HG03097 (cell line): ENCODE results near the gene BTN2A1.
"Not testable (repeated sequence)": the region's sequence is repeated elsewhere in the genome, so short reads cannot be mapped to it uniquely, and the experiment has no call there.

Experiments
- ATAC-seq: cut with Tn5 transposase; IDR thresholded peaks from one replicate; pipeline ENCODE4 v1.9.1; 2021; ENCODE audit not compliant: unreplicated experiment, low FRiP score

Gene BTN2A1

GRCh38 chr6:26431258-26432172 is 26.2 kb upstream of the BTN2A1 start:
- no peak for ATAC-seq

DNA sequence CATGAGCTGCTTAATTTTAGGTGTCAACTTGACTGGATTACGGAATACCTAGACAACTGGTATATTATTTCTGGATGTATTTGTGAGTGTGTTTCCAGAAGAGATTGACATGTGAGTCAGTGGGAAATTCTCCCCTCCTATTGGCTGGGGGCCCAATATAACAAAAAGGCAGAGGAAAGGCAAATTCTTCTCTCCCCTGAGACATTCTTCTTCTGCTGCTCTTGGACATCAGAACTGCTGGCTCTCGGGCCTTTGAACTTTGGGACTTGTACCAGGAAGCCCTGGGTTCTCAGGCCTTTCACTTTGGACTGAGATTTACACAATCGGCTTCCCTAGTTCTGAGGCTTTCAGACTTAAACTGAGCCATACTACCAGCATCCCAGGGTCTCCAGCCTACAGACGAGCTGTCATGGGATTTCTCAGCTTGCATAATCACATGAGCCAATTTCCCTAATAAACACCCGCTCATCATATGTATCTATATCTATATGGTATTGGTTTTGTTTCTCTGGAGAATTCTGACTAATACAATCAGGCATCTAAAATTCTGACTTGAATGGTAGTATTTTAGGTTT is 25.0 kb upstream of the BTN2A1 start:
- no peak for ATAC-seq

DNA sequence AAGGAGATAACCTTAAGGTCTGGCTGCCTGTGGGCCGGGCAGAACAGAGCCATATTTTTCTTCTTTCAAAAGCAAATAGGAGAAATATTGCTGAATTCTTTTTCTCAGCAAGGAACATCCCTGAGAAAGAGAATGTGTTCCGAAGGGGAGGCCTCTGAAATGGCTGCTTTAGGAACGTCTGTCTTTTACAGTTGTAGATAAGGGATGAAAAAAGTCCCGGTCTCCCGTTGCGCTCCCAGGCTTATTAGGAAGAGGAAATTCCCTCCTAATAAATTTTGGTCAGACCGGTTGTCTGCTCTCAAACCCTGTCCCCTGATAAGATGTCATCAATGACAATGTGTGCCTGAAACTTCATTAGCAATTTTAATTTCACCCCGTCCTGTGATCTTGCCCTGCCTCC is 24.1 kb upstream of the BTN2A1 start:
- ATAC-seq, result not testable (repeated sequence)

- ATAC-seq, result no peak
Observed at GRCh38 chr6:26436018-26436417, 21.7 kb upstream of the BTN2A1 start.

DNA sequence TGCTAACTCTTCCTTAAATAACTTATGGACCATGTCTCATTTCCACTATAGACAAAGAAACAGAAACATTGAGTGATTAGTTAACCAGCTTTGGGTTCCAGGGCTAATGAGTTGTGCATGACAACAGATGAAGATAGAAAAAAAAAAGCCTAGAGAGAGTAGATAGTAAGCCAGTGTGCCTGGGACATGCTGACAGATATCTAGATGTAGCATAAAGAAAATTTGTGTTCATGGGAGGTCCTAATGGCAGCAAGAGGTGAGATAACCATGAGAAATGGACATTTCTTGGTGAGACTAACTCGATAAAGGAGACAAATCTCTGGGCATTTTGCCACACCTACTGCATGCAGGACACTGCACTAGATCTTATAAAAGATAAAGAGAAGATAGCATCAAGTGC is 20.2 kb upstream of the BTN2A1 start:
- ATAC-seq, result no peak

DNA sequence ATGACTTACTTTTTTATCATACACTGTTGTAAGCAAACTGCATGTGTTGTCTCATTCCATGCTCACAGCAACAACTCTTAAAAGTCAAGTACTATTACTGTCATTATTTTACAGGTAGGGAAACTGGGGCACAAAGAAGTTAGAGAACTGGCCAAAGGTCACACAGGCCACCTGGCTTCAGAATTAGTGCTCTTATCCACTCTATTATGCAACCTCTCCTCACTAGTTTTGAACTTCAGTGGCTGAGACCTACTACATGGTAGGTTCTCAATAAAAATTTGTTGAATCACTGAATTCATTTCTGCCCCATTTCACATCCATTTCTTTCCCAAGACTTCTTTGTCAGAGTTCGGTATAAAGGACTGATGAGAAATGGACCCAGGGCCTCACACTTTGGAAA is 19.8 kb upstream of the BTN2A1 start:
- no peak for ATAC-seq

- ATAC-seq, result no peak
Observed at GRCh38 chr6:26439151-26440125, 18.3 kb upstream of the BTN2A1 start.

DNA sequence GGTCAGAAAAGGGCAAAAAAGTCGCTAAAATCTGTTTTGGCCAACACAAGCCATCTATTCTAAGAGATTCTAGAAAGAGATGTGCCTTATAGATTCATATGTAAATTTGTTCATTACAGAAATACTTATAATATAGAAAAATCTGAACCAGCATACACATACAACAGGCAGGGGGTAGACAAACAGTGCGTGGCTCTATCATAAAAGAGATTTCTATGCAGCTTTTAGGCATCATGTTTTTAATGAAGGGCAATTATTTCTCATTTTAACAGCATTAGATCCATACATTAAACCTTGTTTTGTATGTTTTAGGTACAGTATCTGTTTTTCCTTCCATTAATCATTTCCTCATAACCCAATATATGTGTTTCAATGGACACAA is 16.8 kb upstream of the BTN2A1 start:
- no peak for ATAC-seq

- ATAC-seq, result no peak
Observed at GRCh38 chr6:26441977-26442376, 15.8 kb upstream of the BTN2A1 start.

- no peak for ATAC-seq
Observed at GRCh38 chr6:26445934-26446667, 11.7 kb upstream of the BTN2A1 start.

GRCh38 chr6:26447257-26447656 is 10.5 kb upstream of the BTN2A1 start:
- no peak for ATAC-seq

GRCh38 chr6:26450240-26450639 is 7.5 kb upstream of the BTN2A1 start:
- ATAC-seq, result no peak

GRCh38 chr6:26452631-26453235 is 5.0 kb upstream of the BTN2A1 start:
- ATAC-seq, result no peak

DNA sequence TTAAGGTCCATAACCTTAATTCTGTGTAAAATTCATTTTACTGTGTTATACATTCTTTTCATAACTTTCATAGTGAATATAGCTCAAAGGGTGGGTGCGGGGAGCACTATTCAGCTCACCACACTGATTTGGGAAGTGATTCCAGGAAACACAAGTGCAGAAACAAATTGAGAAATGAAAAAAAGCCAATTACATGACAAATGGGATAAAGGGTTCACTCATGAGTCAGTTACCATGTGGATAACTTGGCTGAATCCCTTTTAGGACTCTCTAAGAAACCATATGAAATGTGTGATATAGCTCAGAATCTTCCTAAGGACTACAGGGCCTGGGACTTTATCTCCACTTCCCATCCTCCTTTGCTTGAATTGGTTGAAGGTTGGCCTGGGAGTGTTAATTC is 3.1 kb upstream of the BTN2A1 start:
- no peak for ATAC-seq

GRCh38 chr6:26455357-26455970 is 2.3 kb upstream of the BTN2A1 start:
- ATAC-seq, result no peak

- ATAC-seq, result peak; percentile 34
Observed at GRCh38 chr6:26457264-26457805, 420 bp upstream of the BTN2A1 start.

DNA sequence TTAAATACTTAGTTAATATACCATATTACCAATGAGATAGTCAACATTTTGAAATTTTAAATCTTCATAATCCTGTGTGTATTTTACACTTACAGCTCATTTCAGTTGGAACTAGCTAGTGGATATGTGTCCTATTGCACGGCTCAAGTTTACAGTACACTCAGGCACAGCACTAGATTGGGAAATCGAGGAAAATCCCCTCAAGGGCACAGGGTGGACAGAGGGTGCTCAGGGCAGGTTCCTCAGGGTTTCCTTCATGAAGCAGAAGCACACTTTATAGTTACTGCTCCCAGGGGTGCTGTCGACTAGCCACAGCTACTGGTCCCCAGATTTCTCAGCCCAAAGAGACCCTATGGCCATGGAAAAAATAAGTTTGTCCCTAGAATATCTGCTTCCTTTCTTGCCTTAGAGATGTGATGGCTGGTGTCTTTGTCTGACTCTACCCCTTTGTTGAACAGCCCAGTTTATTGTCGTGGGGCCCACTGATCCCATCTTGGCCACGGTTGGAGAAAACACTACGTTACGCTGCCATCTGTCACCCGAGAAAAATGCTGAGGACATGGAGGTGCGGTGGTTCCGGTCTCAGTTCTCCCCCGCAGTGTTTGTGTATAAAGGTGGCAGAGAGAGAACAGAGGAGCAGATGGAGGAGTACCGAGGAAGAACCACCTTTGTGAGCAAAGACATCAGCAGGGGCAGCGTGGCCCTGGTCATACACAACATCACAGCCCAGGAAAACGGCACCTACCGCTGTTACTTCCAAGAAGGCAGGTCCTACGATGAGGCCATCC is 1.5 kb downstream of the BTN2A1 start:
- ATAC-seq, result no peak

DNA sequence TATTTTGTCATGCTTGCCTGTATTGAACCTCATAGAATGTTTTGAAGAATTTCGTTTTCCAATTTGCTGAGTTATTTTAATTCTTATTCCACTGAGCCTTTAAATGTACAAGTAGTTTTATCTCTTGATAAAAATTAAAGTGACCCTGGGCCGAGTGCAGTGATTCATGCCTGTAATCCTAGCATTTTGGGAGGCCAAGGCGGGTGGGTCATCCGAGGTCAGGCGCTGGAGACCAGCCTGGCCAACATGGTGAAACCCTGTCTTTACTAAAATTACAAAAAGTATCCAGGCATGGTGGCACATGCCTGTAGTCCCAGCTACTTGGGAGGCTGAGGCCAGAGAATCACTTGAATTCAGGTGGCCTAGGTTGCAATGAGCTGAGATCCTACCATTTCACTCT is 3.6 kb downstream of the BTN2A1 start:
- not testable (repeated sequence) for ATAC-seq
